ENCODE data around the gene RALGDS.
"Not testable (repeated sequence)": the region's sequence is repeated elsewhere in the genome, so short reads cannot be mapped to it uniquely, and the experiment has no call there.

The RALGDS gene

DNA sequence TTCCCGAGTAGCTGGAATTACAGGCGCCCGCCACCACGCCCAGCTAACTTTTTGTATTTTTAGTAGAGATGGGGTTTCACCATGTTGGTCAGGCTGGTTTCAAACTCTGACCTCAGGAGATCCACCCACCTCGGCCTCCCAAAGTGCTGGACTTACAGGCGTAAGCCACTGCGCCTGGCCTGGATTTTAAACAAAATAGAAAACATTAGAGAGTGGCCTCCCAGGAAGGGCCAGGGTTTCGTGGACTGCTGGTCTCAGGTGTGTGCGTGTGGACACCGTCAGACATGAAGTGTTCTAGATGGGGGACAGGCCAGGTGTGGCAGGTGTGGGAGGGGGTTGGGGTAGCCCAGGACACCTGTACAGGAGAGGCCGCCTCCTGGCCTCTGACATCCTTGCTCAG, 49.7 kb upstream of the RALGDS start:
- TF ChIP-seq ZNF132 (tag by site-specific recombination; IDR thresholded peaks at IDR 0.05; ENCODE audit: borderline replicate concordance) (no peak), ZNF350 (tag by site-specific recombination; IDR thresholded peaks at IDR 0.05) (no peak), ZNF677 (tag by site-specific recombination; IDR thresholded peaks at IDR 0.05) (no peak), ZNF548 (tag by site-specific recombination; IDR thresholded peaks at IDR 0.05) (no peak), ZNF529 (tag by site-specific recombination; IDR thresholded peaks at IDR 0.05; ENCODE audit: insufficient replicate concordance) (no peak), ZBTB26 (tag by site-specific recombination; optimal IDR thresholded peaks at IDR 0.05) (no peak), ZNF157 (tag by site-specific recombination; IDR thresholded peaks at IDR 0.05) (no peak), ZNF501 (tag by site-specific recombination; IDR thresholded peaks at IDR 0.05) (no peak), ZNF670 (tag by site-specific recombination; IDR thresholded peaks at IDR 0.05; ENCODE audit: low read depth) (no peak), ZNF560 (tag by site-specific recombination; IDR thresholded peaks at IDR 0.05; ENCODE audit: borderline replicate concordance) (no peak), YY1 (tag by site-specific recombination; IDR thresholded peaks at IDR 0.05) (no peak), ZNF596 (tag by site-specific recombination; IDR thresholded peaks at IDR 0.05) (no peak), ZSCAN16 (tag by site-specific recombination; IDR thresholded peaks at IDR 0.05) (no peak), ZNF843 (tag by site-specific recombination; IDR thresholded peaks at IDR 0.05) (no peak), ZNF660 (tag by site-specific recombination; IDR thresholded peaks at IDR 0.05) (no peak)
- TF ChIP-seq, protein P1, sequence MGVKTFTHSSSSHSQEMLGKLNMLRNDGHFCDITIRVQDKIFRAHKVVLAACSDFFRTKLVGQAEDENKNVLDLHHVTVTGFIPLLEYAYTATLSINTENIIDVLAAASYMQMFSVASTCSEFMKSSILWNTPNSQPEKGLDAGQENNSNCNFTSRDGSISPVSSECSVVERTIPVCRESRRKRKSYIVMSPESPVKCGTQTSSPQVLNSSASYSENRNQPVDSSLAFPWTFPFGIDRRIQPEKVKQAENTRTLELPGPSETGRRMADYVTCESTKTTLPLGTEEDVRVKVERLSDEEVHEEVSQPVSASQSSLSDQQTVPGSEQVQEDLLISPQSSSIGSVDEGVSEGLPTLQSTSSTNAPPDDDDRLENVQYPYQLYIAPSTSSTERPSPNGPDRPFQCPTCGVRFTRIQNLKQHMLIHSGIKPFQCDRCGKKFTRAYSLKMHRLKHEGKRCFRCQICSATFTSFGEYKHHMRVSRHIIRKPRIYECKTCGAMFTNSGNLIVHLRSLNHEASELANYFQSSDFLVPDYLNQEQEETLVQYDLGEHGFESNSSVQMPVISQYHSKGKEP (tag by site-specific recombination; IDR thresholded peaks at IDR 0.05), result no peak
- POLR2A ChIA-PET, result interaction anchor here (0.6 to 1.5 kb wide), 2 partner anchors 140 to 185 kb away, joined by 3 read pairs; partner anchors contain the start of gene GTF3C5

GRCh38 chr9:133169687-133170086, 48.6 kb upstream of the RALGDS start:
- POLR2A ChIA-PET, result interaction anchor here (1.5 kb wide), 1 partner anchor 139 kb away, joined by 3 read pairs; the partner anchor contains the start of gene GTF3C5
- not testable (repeated sequence) for H3K27ac ChIP-seq (ENCODE audit: extremely low read depth, low read depth, low read length); H3K4me1 ChIP-seq (ENCODE audit: control insufficient read depth, insufficient read depth, low read length); H3K4me3 ChIP-seq (ENCODE audit: low read depth, low read length); H3K36me3 ChIP-seq (ENCODE audit: control insufficient read depth in 2 of 2, insufficient read depth in 1 of 2, low read length in 2 of 2); H3K9me3 ChIP-seq (ENCODE audit: control insufficient read depth, insufficient read depth, low read depth, low read length)
- CTCF ChIA-PET, result interaction anchor here (3.0 kb wide), 1 partner anchor 17 kb away, joined by 17 read pairs; no protein-coding TSS in a partner anchor

More for the DNA sequence above, 49.7 kb upstream of the RALGDS start:
- Histone ChIP-seq H3K27ac (ENCODE audit: extremely low read depth, low read depth, low read length) (no peak overlapping the region), H3K4me1 (ENCODE audit: control insufficient read depth, insufficient read depth, low read length) (no peaks in the 10 kb centered on the region), H3K9me3 (ENCODE audit: control insufficient read depth, insufficient read depth, low read depth, low read length) (no peaks in the 10 kb centered on the region), H3K36me3 (ENCODE audit: control insufficient read depth in 2 of 2, insufficient read depth in 1 of 2, low read length in 2 of 2) (no peaks in the 10 kb centered on the region), H3K4me3 (ENCODE audit: low read depth, low read length) (no peak overlapping the region)
- CTCF ChIA-PET, result interaction anchor here (1.2 to 3.0 kb wide), 2 partner anchors 10 to 16 kb away, joined by 5 to 17 read pairs; no protein-coding TSS in a partner anchor

DNA sequence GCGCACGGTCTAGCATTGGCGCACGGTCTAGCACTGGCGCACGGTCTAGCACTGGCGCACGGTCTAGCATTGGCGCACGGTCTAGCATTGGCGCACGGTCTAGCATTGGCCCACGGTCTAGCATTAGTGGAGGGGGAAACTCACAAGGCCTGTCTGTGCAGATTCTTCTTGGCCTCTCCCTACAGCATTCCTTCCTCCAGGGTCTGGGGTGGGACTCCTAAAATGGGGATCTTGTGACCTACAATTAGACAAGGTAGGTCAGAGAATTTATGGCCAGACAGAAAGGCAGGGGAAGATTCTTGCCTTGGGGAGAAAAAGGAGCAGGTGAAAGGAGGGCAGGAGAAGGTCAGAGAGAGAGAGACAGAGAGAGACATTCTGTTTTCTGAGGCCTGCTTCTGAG, 48.1 kb upstream of the RALGDS start:
- POLR2A ChIA-PET, result no interaction called here
- TF ChIP-seq TRIM28 (IDR thresholded peaks at IDR 0.05; ENCODE audit: borderline replicate concordance, low read length), result no peak
- TF ChIP-seq ZNF555 (tag by site-specific recombination; conservative IDR thresholded peaks at IDR 0.05), result no peak
- TF ChIP-seq ZNF423 (tag by site-specific recombination; IDR thresholded peaks at IDR 0.05), result no peak
- TF ChIP-seq ZNF37A (tag by site-specific recombination; IDR thresholded peaks at IDR 0.05), result no peak
- TF ChIP-seq, protein P2, sequence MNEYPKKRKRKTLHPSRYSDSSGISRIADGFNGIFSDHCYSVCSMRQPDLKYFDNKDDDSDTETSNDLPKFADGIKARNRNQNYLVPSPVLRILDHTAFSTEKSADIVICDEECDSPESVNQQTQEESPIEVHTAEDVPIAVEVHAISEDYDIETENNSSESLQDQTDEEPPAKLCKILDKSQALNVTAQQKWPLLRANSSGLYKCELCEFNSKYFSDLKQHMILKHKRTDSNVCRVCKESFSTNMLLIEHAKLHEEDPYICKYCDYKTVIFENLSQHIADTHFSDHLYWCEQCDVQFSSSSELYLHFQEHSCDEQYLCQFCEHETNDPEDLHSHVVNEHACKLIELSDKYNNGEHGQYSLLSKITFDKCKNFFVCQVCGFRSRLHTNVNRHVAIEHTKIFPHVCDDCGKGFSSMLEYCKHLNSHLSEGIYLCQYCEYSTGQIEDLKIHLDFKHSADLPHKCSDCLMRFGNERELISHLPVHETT (tag by site-specific recombination; IDR thresholded peaks at IDR 0.05), result no peak
- no peak for TF ChIP-seq ZBTB21 (tag by site-specific recombination; IDR thresholded peaks at IDR 0.05)
- TF ChIP-seq ZNF830 (tag by site-specific recombination; IDR thresholded peaks at IDR 0.05; ENCODE audit: low read depth), result no peak
- no peak for TF ChIP-seq ZNF677 (tag by site-specific recombination; IDR thresholded peaks at IDR 0.05)
- TF ChIP-seq HOXD13 (CRISPR knock-in tag; IDR thresholded peaks at IDR 0.05; ENCODE audit: borderline replicate concordance), result no peak
- TF ChIP-seq ZNF2 (tag by site-specific recombination; IDR thresholded peaks at IDR 0.05), result no peak
- TF ChIP-seq, protein P3, sequence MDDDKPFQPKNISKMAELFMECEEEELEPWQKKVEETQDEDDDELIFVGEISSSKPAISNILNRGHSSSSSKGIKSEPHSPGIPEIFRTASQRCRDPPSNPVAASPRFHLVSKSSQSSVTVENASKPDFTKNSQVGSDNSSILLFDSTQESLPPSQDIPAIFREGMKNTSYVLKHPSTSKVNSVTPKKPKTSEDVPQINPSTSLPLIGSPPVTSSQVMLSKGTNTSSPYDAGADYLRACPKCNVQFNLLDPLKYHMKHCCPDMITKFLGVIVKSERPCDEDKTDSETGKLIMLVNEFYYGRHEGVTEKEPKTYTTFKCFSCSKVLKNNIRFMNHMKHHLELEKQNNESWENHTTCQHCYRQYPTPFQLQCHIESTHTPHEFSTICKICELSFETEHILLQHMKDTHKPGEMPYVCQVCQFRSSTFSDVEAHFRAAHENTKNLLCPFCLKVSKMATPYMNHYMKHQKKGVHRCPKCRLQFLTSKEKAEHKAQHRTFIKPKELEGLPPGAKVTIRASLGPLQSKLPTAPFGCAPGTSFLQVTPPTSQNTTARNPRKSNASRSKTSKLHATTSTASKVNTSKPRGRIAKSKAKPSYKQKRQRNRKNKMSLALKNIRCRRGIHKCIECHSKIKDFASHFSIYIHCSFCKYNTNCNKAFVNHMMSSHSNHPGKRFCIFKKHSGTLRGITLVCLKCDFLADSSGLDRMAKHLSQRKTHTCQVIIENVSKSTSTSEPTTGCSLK (tag by site-specific recombination; IDR thresholded peaks at IDR 0.05), result no peak
- no peak for TF ChIP-seq ZNF76 (tag by site-specific recombination; IDR thresholded peaks at IDR 0.05; ENCODE audit: borderline replicate concordance, low read depth)
- no peak for TF ChIP-seq ZNF514 (tag by site-specific recombination; IDR thresholded peaks at IDR 0.05)

More for the DNA sequence above, 48.1 kb upstream of the RALGDS start:
- Histone ChIP-seq H3K4me1 (ENCODE audit: control insufficient read depth, insufficient read depth, low read length) (no peaks in the 10 kb centered on the region), H3K36me3 (ENCODE audit: control insufficient read depth in 2 of 2, insufficient read depth in 1 of 2, low read length in 2 of 2) (no peaks in the 10 kb centered on the region), H3K9me3 (ENCODE audit: control insufficient read depth, insufficient read depth, low read depth, low read length) (no peaks in the 10 kb centered on the region), H3K4me3 (ENCODE audit: low read depth, low read length) (no peak overlapping the region), H3K27ac (ENCODE audit: extremely low read depth, low read depth, low read length) (no peak overlapping the region)
- CTCF ChIA-PET, result interaction anchor here (0.7 kb wide), 1 partner anchor 756 kb away, joined by 3 read pairs; no protein-coding TSS in a partner anchor
